MM.1S (cell line): ENCODE measurements around the gene EFCAB5.
"Not testable (repeated sequence)": the region's sequence is repeated elsewhere in the genome, so short reads cannot be mapped to it uniquely, and the experiment has no call there.

Experiments
- DNase-seq: peaks from one replicate; pipeline ENCODE4 v3.0.0-alpha.2; 2015
- H2AFZ ChIP-seq: fragments of 300-600 bp; sonication (generic); 2 replicates; pipeline ENCODE4 v1.6.0; 2016; ENCODE audit warnings: antibody characterized with exemption, low read length
- H3F3A ChIP-seq: fragments of 300-600 bp; sonication (generic); 2 replicates; pipeline ENCODE4 v1.6.1; 2016; ENCODE audit warnings: mild to moderate bottlenecking, antibody characterized with exemption, low read length, moderate library complexity, mixed read lengths; ENCODE audit not compliant: insufficient read depth
- H3K27ac ChIP-seq: fragments of 300-600 bp; sonication (generic); 2 replicates; pipeline ENCODE4 v1.5.1; 2016; ENCODE audit warnings: mild to moderate bottlenecking, low read length
- H3K27me3 ChIP-seq: fragments of 300-600 bp; sonication (generic); replicated peaks from 2 replicates; pipeline ENCODE4 v1.6.0; 2016; ENCODE audit warnings: low read length; ENCODE audit not compliant: insufficient read depth
- H3K36me3 ChIP-seq: fragments of 300-600 bp; sonication (generic); replicated peaks from 2 replicates; pipeline ENCODE4 v1.6.1; 2016; ENCODE audit warnings: mild to moderate bottlenecking, low read length, mixed read lengths; ENCODE audit not compliant: insufficient read depth
- H3K4me1 ChIP-seq: fragments of 300-600 bp; sonication (generic); 2 replicates; pipeline ENCODE4 v1.6.1; 2016; ENCODE audit warnings: low read length, mixed read lengths
- H3K4me2 ChIP-seq: fragments of 300-600 bp; sonication (generic); 2 replicates; pipeline ENCODE4 v1.6.0; 2016; ENCODE audit warnings: low read depth, low read length
- H3K4me3 ChIP-seq: fragments of 300-600 bp; sonication (generic); 2 replicates; pipeline ENCODE4 v1.5.1; 2016; ENCODE audit warnings: low read length, mixed read lengths
- H3K79me2 ChIP-seq: fragments of 300-600 bp; sonication (generic); 2 replicates; pipeline ENCODE4 v1.6.1; 2016; ENCODE audit warnings: mixed run types, low read length, mixed read lengths
- H3K9ac ChIP-seq: fragments of 300-600 bp; sonication (generic); 2 replicates; pipeline ENCODE4 v1.6.1; 2016; ENCODE audit warnings: low read length, mixed read lengths
- H3K9me2 ChIP-seq: fragments of 300-600 bp; sonication (generic); replicated peaks from 2 replicates; pipeline ENCODE4 v1.6.1; 2016; ENCODE audit warnings: mild to moderate bottlenecking, low read length, mixed read lengths; ENCODE audit not compliant: insufficient read depth
- H3K9me3 ChIP-seq: fragments of 300-600 bp; sonication (generic); replicated peaks from 2 replicates; pipeline ENCODE4 v1.6.1; 2016; ENCODE audit warnings: mild to moderate bottlenecking, low read length, mixed read lengths; ENCODE audit not compliant: insufficient read depth
- H4K20me1 ChIP-seq: fragments of 300-600 bp; sonication (generic); 2 replicates; pipeline ENCODE4 v1.6.1; 2016; ENCODE audit warnings: mild to moderate bottlenecking, low read length, moderate library complexity, mixed read lengths; ENCODE audit not compliant: insufficient read depth
- CTCF ChIP-seq: fragments of 300-600 bp; sonication (generic); IDR thresholded peaks from 2 replicates; pipeline ENCODE4 v1.5.1; 2016; ENCODE audit warnings: antibody characterized with exemption, low read length, mixed read lengths
- EZH2 ChIP-seq: fragments of 300-600 bp; sonication (generic); optimal IDR thresholded peaks from 2 replicates; pipeline ENCODE3; 2017; ENCODE audit warnings: low read depth, mild to moderate bottlenecking, antibody characterized with exemption, low read length, mixed read lengths
- EZH2phosphoT487 ChIP-seq: fragments of 300-600 bp; sonication (generic); IDR thresholded peaks from 2 replicates; pipeline ENCODE4 v1.6.1; 2018; ENCODE audit warnings: antibody characterized with exemption, low read length

Gene EFCAB5

GRCh38 chr17:29941334-29941733 lies at the start of gene EFCAB5:
EFCAB5 (plus strand) TSS chr17:29941634; CDS start chr17:29941797, 163 bp downstream.
- no peaks in the 10 kb centered on the region for H4K20me1 ChIP-seq
- no peak within 1 kb of the TSS for H3K27ac ChIP-seq
- no peak within 1 kb of the TSS for H3K9ac ChIP-seq
- H3K9me2 ChIP-seq, result no peaks in the 10 kb centered on the region
- no peak within 1 kb of the TSS for H3K4me2 ChIP-seq
- no peaks in the 10 kb centered on the region for H3K9me3 ChIP-seq
- no peak within 1 kb of the TSS for H3K4me3 ChIP-seq
- no peaks in the 10 kb centered on the region for H3K4me1 ChIP-seq
- TF ChIP-seq CTCF (no peak), EZH2 (no peak), EZH2phosphoT487 (no peak)
- no peaks in the 10 kb centered on the region for H3K36me3 ChIP-seq
- DNase-seq, result no peak
- H3K27me3 ChIP-seq, result no peaks in the 10 kb centered on the region
- no peak within 1 kb of the TSS for H2AFZ ChIP-seq
- no peaks in the 10 kb centered on the region for H3K79me2 ChIP-seq
- H3F3A ChIP-seq, result no peaks in the 10 kb centered on the region

GRCh38 chr17:29892201-29892600 lies 49.2 kb upstream of the EFCAB5 start:
- no peak for TF ChIP-seq EZH2phosphoT487

GRCh38 chr17:29897136-29897535 lies 44.3 kb upstream of the EFCAB5 start:
- not testable (repeated sequence) for H3K9me2 ChIP-seq, H3K4me1 ChIP-seq, H3K9me3 ChIP-seq, H3F3A ChIP-seq, H3K36me3 ChIP-seq, H3K27ac ChIP-seq, H4K20me1 ChIP-seq, DNase-seq, H3K9ac ChIP-seq, H3K27me3 ChIP-seq, H3K4me2 ChIP-seq, H3K4me3 ChIP-seq, H2AFZ ChIP-seq
- H3K79me2 ChIP-seq, result peaks cover 34% of the 10 kb centered on the region

More at GRCh38 chr17:29892201-29892600, 49.2 kb upstream of the EFCAB5 start:
- H3K4me3 ChIP-seq, result no peak overlapping the region
- peaks cover 43% of the 10 kb centered on the region for H3K79me2 ChIP-seq
- H3K36me3 ChIP-seq, result no peaks in the 10 kb centered on the region
- no peaks in the 10 kb centered on the region for H3K4me1 ChIP-seq
- no peaks in the 10 kb centered on the region for H4K20me1 ChIP-seq
- no peak overlapping the region for H2AFZ ChIP-seq
- no peaks in the 10 kb centered on the region for H3F3A ChIP-seq
- no peaks in the 10 kb centered on the region for H3K27me3 ChIP-seq
- H3K27ac ChIP-seq, result no peak overlapping the region
- H3K9me3 ChIP-seq, result no peaks in the 10 kb centered on the region
- H3K9me2 ChIP-seq, result no peaks in the 10 kb centered on the region
- H3K9ac ChIP-seq, result no peak overlapping the region
- H3K4me2 ChIP-seq, result no peak overlapping the region
- DNase-seq, result no peak

- Histone ChIP-seq H3K27ac (no peak overlapping the region), H3K79me2 (peaks cover 69% of the 10 kb centered on the region)
- TF ChIP-seq EZH2 (no peak), CTCF (no peak), EZH2phosphoT487 (no peak)
Measured at GRCh38 chr17:29903471-29903870, 38.0 kb upstream of the EFCAB5 start.

More at GRCh38 chr17:29903471-29903870, 38.0 kb upstream of the EFCAB5 start:
- Histone ChIP-seq H2AFZ (no peak overlapping the region), H3K27me3 (no peaks in the 10 kb centered on the region), H3K9me3 (no peaks in the 10 kb centered on the region), H3K9ac (no peak overlapping the region), H3K4me2 (no peak overlapping the region), H3K9me2 (no peaks in the 10 kb centered on the region), H3K36me3 (no peaks in the 10 kb centered on the region), H3F3A (no peaks in the 10 kb centered on the region), H3K4me3 (no peak overlapping the region), H3K4me1 (no peaks in the 10 kb centered on the region), H4K20me1 (no peaks in the 10 kb centered on the region)
- DNase-seq, result no peak
